Fibroblast of skin of right quadriceps (primary cell): Measurements from ENCODE around the gene CNST.
"Not testable (repeated sequence)": the region's sequence is repeated elsewhere in the genome, so short reads cannot be mapped to it uniquely, and the experiment has no call there.

Experiments
- DNase-seq: peaks from one replicate; pipeline ENCODE4 v3.0.0-alpha.2; 2013

Gene CNST

DNA sequence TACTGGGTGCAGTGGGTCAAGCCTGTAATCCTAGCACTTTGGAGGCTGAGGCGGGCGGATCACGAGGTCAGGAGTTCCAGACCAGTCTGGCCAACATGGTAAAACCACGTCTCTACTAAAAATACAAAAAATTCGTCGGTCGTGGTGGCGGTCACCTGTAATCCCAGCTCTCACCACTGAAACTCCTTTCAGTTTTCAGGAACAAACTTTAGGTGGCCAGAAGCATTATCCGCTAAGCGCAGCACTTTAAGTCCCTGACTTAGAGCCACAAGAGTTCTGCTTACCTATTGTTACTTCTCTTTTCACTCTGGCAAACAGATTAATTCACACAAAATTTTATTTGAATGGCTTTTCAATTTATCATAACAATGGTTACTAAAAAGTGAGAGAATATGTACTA is 5.4 kb upstream of the CNST start:
- DNase-seq = not testable (repeated sequence)

DNA sequence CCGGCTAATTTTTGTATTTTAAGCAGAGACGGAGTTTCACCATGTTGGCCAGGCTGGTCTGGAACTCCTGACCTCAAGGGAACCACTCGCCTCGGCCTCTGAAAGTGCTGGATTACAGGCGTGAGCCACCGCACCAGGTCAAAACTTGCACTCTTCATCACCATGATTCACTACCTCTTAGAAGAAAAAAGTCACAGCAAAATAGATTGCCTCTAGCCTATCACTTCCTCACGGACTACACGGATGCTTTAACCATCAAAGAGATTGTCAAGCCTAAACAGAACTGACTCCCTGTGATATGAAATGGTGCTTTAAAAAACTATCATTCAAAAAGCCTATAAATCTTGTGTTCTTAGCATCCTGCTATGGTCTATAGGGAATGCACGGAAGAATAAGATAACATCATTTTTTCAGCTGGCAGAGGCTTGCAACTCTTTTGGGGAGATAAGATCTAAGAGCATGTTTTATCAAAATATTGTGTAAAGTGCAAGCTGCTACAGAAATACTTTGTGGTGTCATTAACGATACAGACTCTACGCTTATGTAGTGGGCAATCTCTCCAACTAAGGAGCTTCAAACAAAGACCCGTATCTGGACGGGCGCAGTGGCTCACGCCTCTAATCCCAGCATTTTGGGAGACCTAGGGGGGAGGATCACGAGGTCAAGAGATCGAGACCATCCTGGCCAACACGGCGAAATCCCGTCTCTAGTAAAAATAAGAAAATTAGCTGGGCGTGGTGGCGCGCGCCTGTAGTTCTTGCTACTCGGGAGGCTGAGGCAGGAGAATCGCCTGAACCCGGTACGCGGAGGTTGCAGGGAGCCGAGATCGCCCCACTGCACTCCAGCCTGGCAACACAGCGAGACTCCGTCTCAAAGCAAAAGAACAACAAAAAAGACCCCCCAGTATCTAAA is 1.2 kb upstream of the CNST start:
- DNase-seq = no peak

GRCh38 chr1:246565751-246566127 is 517 bp upstream of the CNST start:
- DNase-seq = no peak

DNA sequence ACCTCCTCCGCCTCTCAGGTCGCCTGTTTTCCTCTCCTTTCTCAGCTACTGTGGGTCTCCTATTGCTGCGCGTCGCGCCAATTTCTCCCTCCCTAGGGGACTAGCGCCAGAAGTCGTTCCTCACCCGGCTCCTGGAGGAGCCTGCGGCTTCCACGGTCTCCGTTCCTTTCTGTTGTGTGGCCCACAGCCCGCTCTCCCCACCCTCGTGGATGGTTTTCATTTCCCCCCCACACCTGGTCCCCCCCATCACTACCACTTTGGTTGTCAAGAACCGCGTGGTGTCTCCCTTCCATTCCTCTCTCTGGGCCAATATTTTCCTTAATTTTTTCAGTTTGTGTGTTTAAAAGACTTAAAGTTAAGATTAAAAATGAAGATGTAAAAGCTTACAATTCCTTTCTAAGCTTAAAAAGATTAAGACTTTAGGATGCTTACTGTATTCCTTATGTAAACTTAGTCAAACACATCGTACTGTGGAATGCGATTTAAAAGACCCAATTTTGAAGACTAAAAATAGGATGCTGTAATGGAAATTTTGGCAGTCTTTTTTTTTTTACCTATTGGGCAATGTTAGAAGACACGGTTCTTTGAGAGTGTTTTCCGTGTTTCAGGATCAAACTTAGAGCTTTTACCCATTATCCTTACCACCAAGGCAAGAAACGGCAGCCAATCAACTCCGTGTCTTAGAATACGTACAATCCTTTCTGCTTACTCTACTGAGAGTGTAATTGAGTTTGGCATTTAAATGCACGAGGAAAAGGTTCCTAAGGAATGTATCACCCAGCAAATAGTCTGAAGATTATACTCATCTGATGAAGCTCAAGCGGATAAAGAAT is 773 bp downstream of the CNST start:
- peak; percentile 89 for DNase-seq

GRCh38 chr1:246567646-246568235 is 1.5 kb downstream of the CNST start:
- DNase-seq = no peak

DNA sequence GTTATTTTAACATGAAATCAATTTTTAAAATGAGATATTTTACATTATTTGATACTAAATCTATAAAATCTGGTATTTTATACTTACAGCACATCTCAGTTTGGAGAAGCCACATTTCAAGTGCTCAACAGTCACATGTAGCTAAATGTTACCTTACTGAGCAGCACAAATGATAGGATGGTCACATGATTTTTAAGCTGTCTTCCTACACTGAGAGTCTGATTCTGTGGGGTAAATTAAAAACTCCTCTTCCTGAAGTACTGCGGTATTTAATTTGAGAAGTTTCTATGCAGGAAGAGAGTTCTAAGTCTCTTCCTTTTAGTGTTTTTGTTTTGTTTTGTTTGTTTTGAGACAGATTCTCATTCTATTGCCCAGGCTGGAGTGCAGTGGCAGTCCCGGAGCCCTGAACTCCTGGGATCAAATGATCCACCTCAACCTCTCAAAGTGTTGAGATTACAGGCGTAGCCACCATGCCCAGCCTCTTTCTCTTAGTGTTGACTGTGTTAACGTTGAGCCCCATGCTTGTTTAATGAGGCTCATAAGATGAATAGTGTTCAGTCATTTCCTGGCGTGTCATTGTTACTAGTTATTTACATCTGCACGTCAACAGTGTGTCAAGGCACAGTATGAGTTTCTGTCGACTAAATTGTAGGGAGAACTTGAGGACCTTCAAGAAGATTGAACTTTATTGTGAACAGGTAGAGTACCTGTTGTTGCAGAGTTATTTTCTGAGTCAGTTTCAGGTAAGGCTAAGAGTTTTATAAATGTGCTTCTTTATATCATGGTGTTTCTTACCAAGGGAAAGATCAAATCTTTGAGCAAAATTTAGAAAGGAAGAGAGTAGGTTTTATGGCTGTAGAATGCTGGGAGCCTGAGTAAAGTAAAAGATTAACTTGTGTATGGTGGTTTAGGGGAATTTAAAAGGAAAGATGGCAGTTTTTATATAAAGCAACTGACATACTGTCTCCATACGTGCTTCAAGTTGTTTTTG is 3.3 kb downstream of the CNST start:
- peak; percentile 57 for DNase-seq

DNA sequence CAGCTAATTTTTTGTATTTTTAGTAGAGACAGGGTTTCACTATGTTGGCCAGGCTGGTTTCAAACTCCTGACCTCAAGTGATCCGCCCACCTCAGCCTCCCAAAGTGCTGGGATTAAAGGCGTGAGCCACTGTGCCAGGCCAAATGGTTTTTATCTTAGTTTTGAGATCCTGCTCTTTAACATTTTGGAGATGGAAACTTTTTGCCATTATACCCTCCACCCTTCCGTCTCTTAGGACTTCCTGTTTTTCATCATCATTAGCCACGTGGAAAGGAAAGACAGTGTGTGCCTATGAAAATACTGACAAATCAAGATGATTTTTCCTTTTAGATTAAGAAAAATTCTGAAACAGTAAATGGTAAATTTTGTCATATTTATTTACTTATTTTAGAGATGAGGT is 5.1 kb downstream of the CNST start:
- not testable (repeated sequence) for DNase-seq

DNA sequence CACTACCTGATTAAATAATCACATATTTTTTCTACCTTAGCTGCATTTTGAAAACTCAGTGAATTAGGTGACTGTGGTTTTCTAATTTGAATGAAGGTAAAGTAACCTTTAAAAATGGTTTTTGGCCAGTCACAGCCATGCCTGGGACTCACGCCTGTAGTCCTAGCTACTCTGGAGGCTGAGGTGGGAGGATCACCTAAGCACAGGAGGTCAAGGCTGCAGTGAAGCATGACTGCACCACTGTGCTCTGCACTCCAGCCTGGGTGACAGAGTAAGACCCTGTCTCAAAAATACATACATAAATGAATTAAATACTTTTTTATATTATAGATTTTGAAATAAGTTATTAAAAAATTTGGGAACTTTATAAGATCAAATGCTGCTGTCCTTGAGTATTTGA is 5.7 kb downstream of the CNST start:
- no peak for DNase-seq

DNA sequence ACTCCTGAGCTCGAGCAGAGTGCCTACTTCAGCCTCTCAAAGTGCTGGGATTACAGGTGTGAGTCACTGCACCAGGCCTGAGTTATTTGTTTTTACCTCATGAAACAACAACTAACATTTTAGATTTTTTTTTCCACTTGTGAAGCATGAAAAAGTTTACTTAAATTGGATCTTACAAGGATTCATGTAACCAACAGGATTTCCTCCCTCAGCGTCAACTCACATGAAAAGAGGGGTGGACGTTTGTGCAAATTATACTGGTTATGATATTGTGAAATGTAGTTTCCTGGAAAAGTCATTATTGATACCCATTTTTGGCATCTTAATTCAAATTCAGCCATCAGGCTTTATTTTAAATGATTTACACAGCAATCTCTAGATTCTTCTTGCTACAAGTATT is 6.5 kb downstream of the CNST start:
- no peak for DNase-seq

DNA sequence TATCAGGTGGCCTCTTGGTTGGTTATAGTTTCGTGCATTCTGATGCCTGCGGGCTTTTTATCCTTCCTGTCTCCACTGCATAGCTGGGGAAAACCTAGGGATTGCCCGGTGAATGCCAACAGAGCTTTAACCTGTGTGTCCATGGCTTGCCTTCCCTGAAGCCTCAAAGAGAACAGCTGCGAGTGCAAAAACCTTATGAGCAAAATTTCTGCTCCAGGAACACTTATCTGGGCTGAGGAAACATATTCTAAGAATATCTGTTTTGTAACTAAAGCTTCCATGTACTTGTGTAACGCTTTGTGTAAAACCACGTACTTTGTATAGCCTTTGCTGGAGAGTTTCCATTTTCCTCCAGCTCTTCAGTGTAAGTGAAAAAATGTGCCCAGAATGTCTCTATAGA is 7.2 kb downstream of the CNST start:
- no peak for DNase-seq

DNA sequence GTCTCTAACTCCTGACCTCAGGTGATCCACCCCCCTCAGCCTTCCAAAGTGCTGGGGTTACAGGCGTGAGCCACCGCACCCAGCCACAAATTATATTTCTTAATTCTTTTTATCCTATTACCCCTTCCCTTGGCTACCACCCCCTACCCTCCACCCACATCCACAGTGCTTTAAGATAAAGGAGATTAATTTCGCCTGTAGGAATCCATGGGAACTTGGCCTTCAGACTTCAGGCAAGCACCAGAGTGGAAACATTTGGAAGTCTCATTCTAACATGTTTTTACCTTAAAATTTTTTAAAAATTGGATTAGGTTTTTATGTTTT is 10.4 kb downstream of the CNST start:
- DNase-seq = no peak

DNA sequence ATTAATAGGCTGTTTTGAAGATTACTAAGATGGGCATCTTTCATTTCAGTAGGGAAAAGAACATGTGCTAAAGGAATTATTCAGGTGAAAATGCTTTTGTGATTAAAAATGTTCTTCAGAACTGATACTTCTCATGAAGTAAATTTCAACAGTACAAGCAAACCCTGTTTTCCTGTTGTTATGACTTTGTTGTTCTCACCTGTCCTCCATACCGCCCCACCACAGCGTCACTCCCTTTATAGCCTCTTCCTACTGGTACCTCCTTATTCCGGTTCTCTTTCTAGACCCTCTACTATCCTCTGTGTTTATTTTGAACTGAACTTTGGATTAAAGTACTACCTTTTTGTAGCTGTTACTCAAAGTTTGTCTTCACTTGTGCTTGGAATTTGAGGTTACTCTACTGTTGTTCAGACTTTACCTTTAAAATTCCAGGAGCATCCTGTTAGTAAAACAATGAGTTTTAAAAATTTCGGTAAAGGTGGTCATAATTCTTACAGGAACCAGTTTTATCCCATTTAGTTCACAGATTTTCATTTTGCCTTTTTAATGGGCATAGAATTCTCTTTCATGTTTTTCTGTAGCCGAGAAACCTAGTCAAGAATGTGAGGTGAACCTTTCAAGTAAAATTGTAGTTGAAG is 10.9 kb downstream of the CNST start:
- no peak for DNase-seq

DNA sequence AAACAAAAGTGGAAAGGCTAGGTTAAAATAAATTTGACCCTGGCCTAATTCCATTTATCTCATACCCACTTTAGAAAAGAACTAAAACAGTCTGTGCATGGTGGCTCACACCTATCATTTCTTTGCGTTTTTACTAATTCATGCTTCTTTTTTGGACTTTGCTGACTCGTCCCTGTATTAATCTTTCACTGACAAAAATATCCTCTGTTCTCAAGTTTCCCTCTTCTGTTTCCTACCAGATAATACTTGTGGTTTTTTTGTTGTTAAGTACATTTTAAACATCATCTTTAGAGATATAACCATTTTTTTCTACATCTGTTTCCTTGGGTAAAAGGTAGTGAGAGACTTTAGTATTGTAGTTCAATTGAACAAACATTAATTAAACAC is 11.5 kb downstream of the CNST start:
- DNase-seq = peak; percentile 45

GRCh38 chr1:246579818-246580217 is 13.6 kb downstream of the CNST start:
- DNase-seq = peak; percentile 48

DNA sequence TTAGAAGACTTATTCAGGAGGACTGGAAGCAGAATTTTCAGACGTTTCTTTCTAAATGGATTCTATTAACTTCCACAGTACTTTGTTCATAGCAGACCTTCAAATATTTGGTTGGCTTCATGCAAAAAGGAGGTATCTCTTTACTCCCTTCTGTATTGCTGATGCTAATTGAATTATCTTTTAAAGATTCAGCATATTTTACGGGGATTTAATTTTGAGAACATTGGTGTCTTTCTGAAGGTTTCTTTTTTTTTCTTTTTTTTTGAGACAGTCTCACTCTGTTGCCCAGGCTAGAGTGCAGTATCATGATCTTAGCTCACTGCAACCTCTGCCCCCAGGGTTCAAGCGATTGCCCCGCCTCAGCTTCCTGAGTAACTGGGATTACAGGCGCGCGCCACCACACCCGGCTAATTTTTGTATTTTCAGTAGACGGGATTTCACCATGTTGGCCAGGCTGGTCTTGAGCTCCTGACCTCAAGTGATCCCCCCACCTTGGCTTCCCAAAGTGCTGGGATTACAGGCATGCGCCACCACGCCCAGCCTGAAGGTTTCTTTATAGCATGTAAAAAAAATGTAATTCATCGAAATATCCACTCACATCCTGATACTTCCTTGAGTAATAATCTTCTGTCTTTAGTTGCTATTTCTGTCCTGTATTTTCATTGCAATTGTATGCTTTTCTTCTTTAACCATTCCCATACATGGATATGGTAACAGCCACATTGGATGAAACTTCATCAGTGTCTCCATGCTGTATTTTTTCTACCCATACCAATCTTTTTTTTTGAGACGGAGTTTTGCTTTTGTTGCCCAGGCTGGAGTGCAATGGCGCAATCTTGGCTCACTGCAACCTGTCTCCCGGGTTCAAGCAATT is 14.5 kb downstream of the CNST start:
- no peak for DNase-seq

DNA sequence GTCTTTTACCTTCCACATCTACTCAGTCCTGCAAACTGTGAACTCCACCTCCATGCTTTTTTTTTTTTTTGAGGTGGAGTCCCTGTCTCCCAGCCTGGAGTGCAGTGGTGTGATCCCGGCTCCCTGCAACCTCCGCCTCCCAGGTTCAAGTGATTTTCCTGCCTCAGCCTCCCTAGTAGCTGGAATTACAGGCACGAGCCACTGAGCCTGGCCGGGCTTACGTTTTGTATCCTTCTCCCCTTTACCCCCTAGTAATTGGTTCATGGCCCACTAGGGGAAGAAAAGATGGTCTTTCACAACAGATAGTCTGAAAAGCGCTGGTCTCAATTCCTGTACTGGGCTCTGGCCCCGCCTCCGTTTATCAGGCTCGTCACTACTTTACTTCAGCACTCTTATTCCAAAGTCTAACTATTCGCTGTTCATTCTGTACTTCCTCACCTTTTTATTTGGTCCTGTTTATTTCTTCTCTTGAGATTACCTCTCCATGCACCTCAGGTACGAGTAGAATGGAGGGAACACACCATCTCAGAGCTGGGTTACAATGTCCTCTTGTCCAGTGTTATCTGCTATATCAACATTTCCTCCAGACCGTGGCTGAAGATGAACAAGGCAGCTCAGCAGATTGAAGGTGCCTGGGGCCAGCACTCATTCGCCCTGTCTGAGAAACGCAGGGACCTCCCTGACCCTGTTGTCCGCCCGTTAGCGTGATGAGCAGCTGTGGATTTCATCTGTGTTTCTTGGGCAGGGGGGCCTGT is 16.2 kb downstream of the CNST start:
- no peak for DNase-seq

- DNase-seq = no peak
Observed at GRCh38 chr1:246583056-246583440, 16.8 kb downstream of the CNST start.

DNA sequence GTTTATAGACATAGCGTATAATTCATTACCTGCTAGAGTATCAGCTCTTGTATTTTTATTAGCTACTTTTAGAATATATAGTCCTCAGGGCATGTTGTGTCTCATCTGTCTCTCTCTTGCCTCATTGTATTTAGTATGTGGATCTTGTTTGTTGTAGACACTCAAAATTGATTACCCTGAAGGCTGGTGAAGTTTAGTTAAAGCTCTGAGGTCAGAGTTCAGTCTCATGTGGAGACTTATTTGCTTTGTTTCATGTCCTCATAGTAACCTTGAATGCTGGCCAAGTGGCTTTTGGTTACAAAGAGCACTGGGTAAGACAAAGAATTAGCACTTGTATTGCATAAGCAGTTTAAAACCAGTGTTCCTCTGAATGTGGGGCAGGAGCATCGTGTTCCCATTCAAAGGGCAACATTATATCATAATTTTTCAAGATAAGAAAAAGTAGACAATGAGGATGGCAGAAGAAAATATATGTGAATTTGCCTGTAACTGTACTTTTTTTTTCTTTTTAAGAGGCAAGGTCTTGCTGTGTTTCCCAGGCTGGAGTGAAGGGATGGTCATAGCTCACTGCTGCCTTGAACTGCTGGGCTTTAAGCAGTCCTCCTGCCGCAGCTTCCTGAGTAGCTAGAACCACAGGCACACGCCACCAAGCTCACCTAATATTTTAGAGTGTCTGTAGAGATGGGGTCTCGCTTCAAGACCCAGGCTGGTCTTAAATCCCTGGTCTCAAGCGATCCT is 17.4 kb downstream of the CNST start:
- peak; percentile 53 for DNase-seq

DNA sequence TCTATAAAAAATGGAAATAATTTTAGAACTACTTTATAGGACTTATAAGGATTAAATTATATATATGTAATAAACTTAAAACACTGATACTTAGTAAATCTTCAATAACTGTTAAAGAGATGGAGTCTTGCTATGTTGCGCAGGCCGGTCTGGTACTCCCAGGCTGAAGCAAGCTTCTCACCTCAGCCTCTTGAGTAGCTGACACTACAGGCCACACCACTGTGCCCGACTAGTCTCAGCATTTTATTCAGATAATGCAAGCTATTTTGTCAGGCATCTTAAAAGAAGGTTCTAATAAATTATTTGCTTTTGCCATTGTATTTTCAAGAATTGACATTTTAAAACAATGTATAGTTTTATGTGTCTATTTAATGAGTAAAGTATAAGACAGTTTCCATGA is 20.8 kb downstream of the CNST start:
- no peak for DNase-seq

GRCh38 chr1:246587606-246588005 is 21.4 kb downstream of the CNST start:
- peak; percentile 61 for DNase-seq
